PFSK-1 (cell line): ENCODE results near the gene PHF20.
A peak's percentile ranks its signal among the peaks of the same experiment; 100 is the strongest.

ENCODE experiments used
- FOXP2 ChIP-seq: optimal IDR thresholded peaks from 2 replicates; pipeline ENCODE3; 2011; ENCODE audit warnings: borderline replicate concordance, control low read depth, inconsistent platforms; ENCODE audit not compliant: insufficient read depth; ENCODE audit errors: extremely low read length, extremely low read depth
- POLR2AphosphoS5 ChIP-seq: IDR thresholded peaks from 2 replicates; pipeline ENCODE4 v1.6.1; 2012; ENCODE audit warnings: low read depth, mild to moderate bottlenecking, control low read depth, low read length, moderate library complexity
- SIN3A ChIP-seq: IDR thresholded peaks from 2 replicates; pipeline ENCODE4 v1.6.1; 2012; ENCODE audit warnings: mild to moderate bottlenecking, low read length, moderate library complexity, borderline replicate concordance; ENCODE audit not compliant: insufficient read depth
- TAF1 ChIP-seq: IDR thresholded peaks from 2 replicates; pipeline ENCODE4 v1.6.1; 2012; ENCODE audit warnings: low read length, control low read depth, borderline replicate concordance; ENCODE audit not compliant: insufficient read depth
- TF ChIP-seq, protein P1 (sequence below), 2 experiments: IDR thresholded peaks; 2 replicates each; pipeline versions ENCODE4 v1.6.1 to v1.8.0; 2011 to 2012; ENCODE audit warnings: low read depth in 2 of 2, low read length in 2 of 2, control low read depth in 1 of 2, inconsistent platforms in 1 of 2, mild to moderate bottlenecking in 1 of 2, moderate library complexity in 1 of 2; ENCODE audit not compliant: insufficient read depth in 1 of 2

Gene PHF20

DNA sequence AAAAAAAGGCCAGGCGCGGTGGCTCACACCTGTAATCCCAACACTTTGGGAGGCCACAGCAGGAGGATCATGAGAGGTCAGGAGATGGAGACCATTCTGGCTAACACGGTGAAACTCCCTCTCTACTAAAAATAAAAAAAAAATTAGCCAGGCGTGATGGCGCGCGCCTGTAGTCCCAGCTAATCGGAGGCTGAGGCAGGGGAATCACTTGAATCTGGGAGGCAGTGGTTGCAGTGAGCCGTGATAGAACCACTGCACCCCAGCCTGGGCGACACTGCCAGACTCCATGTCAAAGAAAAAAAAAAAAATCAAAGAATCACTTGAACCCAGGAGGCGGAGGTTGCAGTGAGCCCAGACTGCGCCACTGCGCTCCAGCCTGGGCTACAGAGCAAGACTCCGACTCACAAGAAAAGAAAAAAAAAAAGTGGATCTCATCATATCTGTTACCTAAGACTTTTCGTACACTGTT is 33.9 kb upstream of the PHF20 start:
- TF ChIP-seq FOXP2 (no peak), POLR2AphosphoS5 (peak; percentile 2; the same call in 1 of the 2 replicates)

DNA sequence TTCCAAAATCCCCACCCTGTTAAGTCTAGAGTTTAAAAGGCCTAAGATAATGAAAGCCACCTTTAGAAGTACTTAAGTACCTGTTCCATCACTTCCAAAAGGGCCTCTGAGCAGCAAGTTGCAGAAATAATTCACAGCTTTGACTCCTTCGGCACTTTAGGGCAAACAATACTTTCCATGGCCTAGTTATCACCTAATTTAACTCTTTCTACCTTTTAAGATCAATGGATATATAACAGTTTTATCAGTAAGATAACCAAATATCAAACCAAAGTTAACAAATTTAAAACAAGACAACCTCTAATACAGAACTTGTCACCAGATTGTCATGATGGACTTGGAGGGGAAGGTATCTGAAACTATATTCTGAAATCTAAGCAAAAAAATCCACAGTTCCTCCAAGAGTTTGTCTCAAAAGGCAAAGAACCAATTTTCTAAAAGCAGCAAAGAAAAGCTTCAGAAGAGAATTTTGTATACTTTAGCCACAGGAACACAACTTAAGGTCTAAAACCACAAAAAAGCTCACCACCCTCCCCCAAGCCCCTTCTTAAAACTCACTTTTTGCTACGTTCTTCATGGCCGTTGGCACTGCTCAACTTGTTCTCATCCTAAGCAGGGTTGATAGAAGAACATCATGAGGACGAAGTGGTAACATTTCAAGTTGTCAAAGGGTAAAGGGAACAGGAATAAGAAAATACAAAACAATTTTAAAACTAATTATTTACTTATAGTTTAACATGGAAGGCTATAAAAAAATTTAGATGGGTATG is 33.2 kb upstream of the PHF20 start:
- TF ChIP-seq TAF1 = no peak
- TF ChIP-seq FOXP2 = no peak
- TF ChIP-seq, protein P1, sequence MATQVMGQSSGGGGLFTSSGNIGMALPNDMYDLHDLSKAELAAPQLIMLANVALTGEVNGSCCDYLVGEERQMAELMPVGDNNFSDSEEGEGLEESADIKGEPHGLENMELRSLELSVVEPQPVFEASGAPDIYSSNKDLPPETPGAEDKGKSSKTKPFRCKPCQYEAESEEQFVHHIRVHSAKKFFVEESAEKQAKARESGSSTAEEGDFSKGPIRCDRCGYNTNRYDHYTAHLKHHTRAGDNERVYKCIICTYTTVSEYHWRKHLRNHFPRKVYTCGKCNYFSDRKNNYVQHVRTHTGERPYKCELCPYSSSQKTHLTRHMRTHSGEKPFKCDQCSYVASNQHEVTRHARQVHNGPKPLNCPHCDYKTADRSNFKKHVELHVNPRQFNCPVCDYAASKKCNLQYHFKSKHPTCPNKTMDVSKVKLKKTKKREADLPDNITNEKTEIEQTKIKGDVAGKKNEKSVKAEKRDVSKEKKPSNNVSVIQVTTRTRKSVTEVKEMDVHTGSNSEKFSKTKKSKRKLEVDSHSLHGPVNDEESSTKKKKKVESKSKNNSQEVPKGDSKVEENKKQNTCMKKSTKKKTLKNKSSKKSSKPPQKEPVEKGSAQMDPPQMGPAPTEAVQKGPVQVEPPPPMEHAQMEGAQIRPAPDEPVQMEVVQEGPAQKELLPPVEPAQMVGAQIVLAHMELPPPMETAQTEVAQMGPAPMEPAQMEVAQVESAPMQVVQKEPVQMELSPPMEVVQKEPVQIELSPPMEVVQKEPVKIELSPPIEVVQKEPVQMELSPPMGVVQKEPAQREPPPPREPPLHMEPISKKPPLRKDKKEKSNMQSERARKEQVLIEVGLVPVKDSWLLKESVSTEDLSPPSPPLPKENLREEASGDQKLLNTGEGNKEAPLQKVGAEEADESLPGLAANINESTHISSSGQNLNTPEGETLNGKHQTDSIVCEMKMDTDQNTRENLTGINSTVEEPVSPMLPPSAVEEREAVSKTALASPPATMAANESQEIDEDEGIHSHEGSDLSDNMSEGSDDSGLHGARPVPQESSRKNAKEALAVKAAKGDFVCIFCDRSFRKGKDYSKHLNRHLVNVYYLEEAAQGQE (IDR thresholded peaks at IDR 0.05; ENCODE audit: insufficient read depth in 1 of 2, low read depth in 2 of 2, low read length in 2 of 2) = no peak
- no peak for TF ChIP-seq SIN3A
- no peak for TF ChIP-seq POLR2AphosphoS5

DNA sequence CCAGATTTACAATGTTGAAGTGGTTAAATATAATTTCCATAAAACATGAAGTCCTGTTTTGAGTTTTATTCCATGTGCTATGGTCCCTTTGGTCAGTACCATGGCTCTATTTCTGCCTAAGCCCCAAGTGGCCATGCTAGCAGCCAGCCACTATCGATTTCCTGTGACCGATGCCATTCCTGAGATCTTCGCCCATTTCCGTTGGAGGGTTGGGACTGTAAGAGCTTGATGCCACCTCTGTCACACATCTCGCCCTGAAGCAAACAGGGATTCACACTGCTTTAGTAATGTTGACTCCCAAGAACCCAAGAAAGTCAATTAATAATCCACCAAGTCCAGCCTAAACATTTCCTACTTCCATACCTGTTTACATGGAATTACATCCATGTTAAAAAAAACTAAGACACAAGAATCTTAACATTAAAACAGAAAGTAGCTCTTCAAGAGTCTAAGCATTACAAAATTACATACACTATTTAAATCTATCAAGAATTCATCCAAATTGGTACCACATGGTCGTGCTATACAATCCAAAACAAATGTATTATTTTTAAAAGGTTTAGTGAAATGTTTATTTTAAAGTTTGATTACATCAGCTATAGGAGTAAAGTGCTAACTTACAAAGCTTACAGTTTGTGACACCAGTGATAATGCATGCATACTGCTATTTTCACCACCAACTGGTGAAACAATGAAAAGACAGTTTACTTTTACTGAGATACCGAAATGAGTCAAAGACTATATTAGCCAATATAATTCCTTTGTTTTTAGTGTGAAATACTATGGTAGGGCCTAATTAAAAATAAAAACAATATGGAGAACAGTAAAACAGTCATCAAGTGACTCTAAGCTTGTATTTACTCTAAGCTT is 32.3 kb upstream of the PHF20 start:
- TF ChIP-seq POLR2AphosphoS5 = peak; percentile 4; the same call in 1 of the 2 replicates
- TF ChIP-seq, protein P1 (IDR thresholded peaks at IDR 0.05; ENCODE audit: insufficient read depth in 1 of 2, low read depth in 2 of 2, low read length in 2 of 2) = no peak

DNA sequence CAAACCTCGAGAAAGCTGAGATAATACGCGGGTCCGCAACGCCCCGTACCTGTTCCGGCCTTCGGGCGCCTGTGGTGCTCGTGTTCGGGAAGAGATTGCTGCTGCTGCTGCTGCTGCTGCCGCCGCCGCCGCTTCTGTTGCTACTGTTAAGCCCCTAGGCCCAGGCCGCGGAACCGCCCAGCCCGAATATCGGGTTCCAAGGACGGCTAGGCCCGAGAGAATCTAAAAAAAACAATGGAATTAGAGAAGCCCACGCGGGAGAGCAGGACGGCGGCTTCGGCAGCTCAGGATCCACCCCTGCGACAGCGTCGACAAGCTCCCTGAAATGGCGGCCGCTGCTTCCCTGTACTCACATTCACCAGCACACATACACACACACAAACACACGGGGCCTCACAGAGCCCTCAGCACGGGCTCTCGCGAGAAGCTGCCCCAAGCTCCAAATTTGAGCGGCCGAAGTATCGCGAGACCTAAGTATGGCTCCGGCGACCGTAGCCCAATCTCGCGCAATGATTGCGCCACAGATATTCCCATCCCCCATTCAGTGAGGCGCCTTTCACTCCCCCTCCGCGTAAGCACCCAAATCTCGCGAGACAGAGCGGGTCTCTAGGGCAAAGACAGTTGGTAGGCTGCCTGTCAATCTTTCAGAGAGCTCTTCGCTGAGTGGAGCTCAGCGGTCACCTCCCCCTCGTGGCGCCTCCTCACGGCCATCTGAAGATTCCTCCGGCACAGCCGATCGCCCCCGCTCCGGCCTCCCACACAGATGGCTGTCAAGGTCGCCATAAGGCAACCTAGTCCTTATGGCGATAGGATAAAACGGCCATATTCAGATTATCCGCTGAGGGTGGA is 29.7 kb upstream of the PHF20 start, which contains the start of gene RBM39:
TSS of gene RBM39 (minus strand) at position 369 of the 849 bp plus-strand sequence. CDS start 1,386 bp downstream, outside the sequence.
- TF ChIP-seq SIN3A (peak; percentile 97), POLR2AphosphoS5 (peak; percentile 93), TAF1 (peak; percentile 73), FOXP2 (peak; percentile 73)
- TF ChIP-seq, protein P1 (IDR thresholded peaks at IDR 0.05; ENCODE audit: insufficient read depth in 1 of 2, low read depth in 2 of 2, low read length in 2 of 2) = peak; percentile 16 to 61; a peak in 2 of 4 replicates

DNA sequence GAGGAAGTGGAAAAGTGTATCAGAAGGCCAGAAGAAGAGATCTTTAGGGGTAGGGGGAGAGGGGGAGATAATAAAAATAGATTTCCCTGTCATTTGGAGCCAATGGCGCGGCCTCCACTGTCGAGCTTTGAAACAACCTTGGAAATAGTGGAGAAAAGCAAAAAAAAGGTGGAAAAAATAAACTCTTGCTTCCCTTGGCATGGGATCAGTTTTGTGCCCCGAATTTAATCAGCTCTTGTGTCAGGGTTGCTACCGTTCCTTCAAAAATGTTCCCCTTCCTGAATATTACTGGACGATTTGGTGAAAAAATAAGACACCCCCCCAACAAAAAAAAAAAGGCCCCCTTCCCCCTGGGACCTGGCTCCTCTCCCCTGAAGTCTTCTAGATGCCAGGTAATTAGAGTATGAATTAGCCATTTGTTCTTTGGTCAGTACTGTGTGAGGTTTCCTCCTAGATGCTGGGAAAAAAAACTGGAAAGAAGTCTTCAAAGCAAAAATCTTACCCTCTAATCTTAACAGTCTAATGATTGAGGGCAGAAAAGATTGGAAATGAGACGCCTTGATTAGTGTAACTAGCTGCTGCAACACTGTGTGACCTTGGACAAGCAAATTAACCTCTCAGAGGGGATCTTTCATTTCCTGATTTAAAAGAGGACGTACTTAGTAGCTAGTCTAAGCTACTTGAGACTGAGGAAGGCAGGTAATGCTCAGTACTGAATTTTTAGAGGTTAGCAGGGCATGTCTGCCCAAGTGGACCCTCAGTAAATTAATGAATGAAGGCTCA is 28.9 kb upstream of the PHF20 start:
- TF ChIP-seq FOXP2 (no peak), POLR2AphosphoS5 (0 out of 2 replicates have a peak, but pooled peaks have one; percentile 44), TAF1 (peak; percentile 30; the same call in 1 of the 2 replicates), SIN3A (0 out of 2 replicates have a peak, but pooled peaks have one; percentile 23)
- TF ChIP-seq, protein P1 (IDR thresholded peaks at IDR 0.05; ENCODE audit: insufficient read depth in 1 of 2, low read depth in 2 of 2, low read length in 2 of 2) = no peak; a peak in 1 of 4 replicates
